ENCODE measurements around the gene NELFE. TPM values are rescaled to one million over a fixed set of nuclear protein-coding genes. Genes with fewer than 3 reads are reported as not detected.

Gene NELFE
- total RNA-seq, 4 donors from 2014 or later = 67.0 to 94.0 (median 75.0) TPM

- ATAC-seq (ENCODE audit: low FRiP score) = peak; percentile 46
- TF ChIP-seq CTCF (IDR thresholded peaks at IDR 0.05) = no peak
- no peak for DNase-seq (ENCODE audit: low spot score)
These were observed 30.7 kb downstream of the NELFE start for GRCh38 chr6:31927863-31928671.

- ATAC-seq (ENCODE audit: low FRiP score) (peak; percentile 72), DNase-seq (ENCODE audit: low spot score) (no peak)
- no peak for TF ChIP-seq CTCF (IDR thresholded peaks at IDR 0.05)
These were observed 31.4 kb downstream of the NELFE start, which contains the start of gene C2 for GRCh38 chr6:31927242-31927862. Gene C2, plus strand, starts transcription at chr6:31927717. Its CDS starts 36 bp downstream, at chr6:31927753.

- DNase-seq (ENCODE audit: low spot score) = no peak
- ATAC-seq (ENCODE audit: low FRiP score) = no peak
- TF ChIP-seq CTCF (IDR thresholded peaks at IDR 0.05) = no peak
These were observed 35.8 kb downstream of the NELFE start for GRCh38 chr6:31922942-31923341.

- no peak for TF ChIP-seq CTCF (IDR thresholded peaks at IDR 0.05)
- ATAC-seq (ENCODE audit: low FRiP score) = peak; percentile 55
- DNase-seq (ENCODE audit: low spot score) = no peak
These were observed 38.0 kb downstream of the NELFE start for GRCh38 chr6:31920811-31921210.

GRCh38 chr6:31919624-31920303 is 39.0 kb downstream of the NELFE start:
- no peak for TF ChIP-seq CTCF (IDR thresholded peaks at IDR 0.05)
- no peak for ATAC-seq (ENCODE audit: low FRiP score)

GRCh38 chr6:31918069-31918720 is 40.6 kb downstream of the NELFE start:
- DNase-seq (ENCODE audit: low spot score) (no peak), ATAC-seq (ENCODE audit: low FRiP score) (no peak)
- TF ChIP-seq CTCF (IDR thresholded peaks at IDR 0.05) = no peak

More at GRCh38 chr6:31919624-31920303, 39.0 kb downstream of the NELFE start:
- DNase-seq (ENCODE audit: low spot score) = no peak
